PFSK-1 (cell line): ENCODE results near the gene SHLD1.

Experiments
- POLR2AphosphoS5 ChIP-seq: IDR thresholded peaks from 2 replicates; pipeline ENCODE4 v1.6.1; 2012; ENCODE audit warnings: low read depth, mild to moderate bottlenecking, control low read depth, low read length, moderate library complexity
- TAF1 ChIP-seq: IDR thresholded peaks from 2 replicates; pipeline ENCODE4 v1.6.1; 2012; ENCODE audit warnings: low read length, control low read depth, borderline replicate concordance; ENCODE audit not compliant: insufficient read depth
- TF ChIP-seq, protein P1 (sequence below), 2 experiments: IDR thresholded peaks; 2 replicates each; pipeline versions ENCODE4 v1.6.1 to v1.8.0; 2011 to 2012; ENCODE audit warnings: low read depth in 2 of 2, low read length in 2 of 2, control low read depth in 1 of 2, inconsistent platforms in 1 of 2, mild to moderate bottlenecking in 1 of 2, moderate library complexity in 1 of 2; ENCODE audit not compliant: insufficient read depth in 1 of 2

DNA sequence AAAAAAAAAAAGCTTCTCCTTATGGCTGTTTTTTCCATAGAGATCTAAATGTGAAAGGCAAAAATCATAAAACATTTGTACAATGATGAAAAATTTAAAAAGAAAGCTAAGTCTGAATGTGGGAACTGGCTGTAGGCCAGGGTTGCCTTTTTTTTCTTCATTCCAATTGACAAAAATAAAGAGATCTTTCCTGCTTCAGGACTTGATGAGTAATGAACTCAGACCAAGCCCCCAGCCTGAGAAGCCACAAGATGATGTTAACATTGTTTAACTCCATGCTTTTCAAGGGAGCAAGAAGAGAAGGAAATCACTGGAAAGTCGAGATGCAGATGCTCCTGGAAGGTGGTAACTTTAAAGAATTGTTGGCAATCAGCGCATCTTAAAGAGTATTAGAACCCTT, 158.8 kb downstream of the SHLD1 start:
- TF ChIP-seq, protein P1, sequence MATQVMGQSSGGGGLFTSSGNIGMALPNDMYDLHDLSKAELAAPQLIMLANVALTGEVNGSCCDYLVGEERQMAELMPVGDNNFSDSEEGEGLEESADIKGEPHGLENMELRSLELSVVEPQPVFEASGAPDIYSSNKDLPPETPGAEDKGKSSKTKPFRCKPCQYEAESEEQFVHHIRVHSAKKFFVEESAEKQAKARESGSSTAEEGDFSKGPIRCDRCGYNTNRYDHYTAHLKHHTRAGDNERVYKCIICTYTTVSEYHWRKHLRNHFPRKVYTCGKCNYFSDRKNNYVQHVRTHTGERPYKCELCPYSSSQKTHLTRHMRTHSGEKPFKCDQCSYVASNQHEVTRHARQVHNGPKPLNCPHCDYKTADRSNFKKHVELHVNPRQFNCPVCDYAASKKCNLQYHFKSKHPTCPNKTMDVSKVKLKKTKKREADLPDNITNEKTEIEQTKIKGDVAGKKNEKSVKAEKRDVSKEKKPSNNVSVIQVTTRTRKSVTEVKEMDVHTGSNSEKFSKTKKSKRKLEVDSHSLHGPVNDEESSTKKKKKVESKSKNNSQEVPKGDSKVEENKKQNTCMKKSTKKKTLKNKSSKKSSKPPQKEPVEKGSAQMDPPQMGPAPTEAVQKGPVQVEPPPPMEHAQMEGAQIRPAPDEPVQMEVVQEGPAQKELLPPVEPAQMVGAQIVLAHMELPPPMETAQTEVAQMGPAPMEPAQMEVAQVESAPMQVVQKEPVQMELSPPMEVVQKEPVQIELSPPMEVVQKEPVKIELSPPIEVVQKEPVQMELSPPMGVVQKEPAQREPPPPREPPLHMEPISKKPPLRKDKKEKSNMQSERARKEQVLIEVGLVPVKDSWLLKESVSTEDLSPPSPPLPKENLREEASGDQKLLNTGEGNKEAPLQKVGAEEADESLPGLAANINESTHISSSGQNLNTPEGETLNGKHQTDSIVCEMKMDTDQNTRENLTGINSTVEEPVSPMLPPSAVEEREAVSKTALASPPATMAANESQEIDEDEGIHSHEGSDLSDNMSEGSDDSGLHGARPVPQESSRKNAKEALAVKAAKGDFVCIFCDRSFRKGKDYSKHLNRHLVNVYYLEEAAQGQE (IDR thresholded peaks at IDR 0.05; ENCODE audit: insufficient read depth in 1 of 2, low read depth in 2 of 2, low read length in 2 of 2), result no peak
- TF ChIP-seq POLR2AphosphoS5 (no peak), TAF1 (no peak)
